HG02623 (cell line): ENCODE data around the gene BTBD9.

Experiments
- ATAC-seq: cut with Tn5 transposase; IDR thresholded peaks from one replicate; pipeline ENCODE4 v1.9.1; 2021; ENCODE audit warnings: moderate library complexity; ENCODE audit not compliant: unreplicated experiment

Gene BTBD9

DNA sequence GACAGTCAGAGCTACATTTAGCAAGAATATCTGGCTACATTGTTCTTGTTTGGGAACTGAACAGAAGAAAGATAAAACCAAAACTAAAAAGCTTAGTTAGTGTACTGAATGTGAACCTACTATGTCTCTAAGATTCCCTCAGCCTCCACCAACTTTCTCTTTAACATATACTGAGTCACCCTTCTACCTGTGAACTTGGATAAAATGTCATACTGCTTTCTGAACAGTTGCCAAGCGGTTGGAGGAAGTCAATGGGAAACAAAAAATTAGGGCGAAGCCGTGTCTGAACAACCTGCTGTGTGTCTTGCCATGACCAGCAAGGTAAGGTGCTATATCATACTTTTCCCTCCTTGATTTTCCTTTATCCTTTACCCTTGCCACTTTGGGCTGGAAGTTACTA, 243.5 kb downstream of the BTBD9 start:
- no peak for ATAC-seq

DNA sequence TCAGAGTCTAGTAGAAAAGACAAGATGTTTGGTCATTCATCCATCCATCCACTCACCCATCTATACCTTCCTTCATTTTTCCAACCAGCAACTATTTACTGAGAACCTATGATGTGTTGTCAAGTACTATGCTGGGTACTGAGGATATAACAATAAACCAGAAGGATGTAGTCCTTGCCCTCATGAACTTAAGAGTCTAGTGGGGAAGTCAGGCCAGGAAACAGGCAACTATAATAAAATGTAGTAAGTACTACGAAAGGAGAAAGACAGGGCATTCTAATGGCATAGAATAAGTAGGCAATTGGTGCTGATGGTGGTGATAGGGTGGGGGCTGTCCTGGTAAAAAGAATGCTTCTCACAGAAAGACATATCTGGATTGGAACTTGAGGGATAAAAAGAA, 245.7 kb downstream of the BTBD9 start:
- no peak for ATAC-seq

DNA sequence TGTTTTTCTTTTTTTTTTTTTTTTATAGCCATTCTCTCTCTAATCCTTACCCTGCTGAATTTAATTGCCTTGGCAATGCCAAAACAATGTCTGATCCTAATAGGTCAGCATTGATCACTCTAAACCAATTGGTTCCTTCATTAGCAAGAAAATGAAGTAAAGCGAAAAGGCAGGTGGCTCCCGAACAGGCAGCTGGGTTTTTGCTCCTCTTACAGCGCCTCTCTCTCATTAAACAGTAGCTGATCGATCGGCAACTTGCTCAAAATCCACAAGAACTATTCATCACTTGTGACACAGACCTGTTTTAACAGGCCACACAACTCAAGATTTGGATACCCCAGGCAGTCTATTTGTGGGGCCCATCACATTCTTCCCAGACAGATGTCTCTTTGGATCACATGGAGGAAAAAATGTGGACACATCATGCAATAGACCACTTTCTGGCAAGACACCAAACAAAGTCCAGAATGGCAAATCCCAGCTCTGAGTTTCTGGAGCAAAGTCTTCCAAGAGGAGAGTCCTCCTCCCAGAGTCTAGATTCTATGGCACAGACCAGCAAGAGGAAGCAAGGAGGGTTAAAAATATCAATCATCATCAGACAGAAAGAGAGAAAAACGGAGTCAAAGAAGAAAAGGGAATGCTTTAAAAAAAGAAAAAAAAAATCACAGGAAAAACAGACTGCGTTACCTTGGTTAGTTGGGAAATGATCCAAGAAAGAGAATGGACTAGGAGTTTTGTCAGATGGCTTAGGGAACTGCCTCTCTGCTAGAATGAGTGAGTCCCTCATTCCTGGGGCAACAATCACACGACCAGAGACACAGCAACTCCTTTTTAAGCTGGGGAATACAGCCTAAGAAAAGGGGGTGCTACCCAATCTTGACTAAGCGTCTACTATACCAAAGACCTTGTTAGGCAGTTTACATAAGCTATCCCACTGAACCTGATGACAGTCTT, 247.8 kb downstream of the BTBD9 start:
- no peak for ATAC-seq

DNA sequence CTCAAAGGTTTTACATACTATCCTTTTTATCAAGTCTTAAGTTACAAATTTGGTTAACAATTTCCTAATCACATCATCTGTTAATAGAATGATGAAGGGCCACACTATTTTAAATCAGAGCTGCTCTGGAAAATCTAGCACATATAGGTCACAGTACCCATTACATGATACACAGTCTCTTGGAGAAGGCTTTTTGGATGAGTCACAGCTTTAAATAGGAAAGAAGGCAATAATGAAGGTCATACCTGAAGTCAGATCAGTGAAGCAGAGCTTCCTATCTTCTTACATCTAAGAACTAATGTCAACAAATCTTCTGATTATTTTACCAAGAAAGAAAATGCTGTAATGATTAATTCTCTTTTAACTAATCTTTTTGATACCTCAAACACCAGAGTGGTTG, 248.5 kb downstream of the BTBD9 start:
- ATAC-seq = no peak

DNA sequence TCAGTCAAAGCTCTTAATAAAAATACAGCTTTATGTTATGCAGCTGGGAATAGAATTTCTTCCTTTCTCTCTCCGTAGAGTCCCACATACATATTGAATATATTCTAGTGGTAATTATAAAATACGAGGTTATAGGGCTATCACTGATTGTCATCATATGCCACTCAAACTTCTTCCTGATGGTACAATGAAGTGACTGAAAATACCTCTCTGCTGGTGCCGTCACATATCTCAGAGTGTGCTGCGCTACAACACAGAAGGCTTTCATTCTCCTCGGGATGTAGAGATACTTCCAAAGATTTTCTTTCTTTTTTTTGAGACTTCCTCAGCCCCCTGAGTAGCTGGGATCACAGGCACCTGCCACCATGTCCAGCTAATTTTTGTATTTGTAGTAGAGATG, 249.9 kb downstream of the BTBD9 start:
- ATAC-seq = no peak

DNA sequence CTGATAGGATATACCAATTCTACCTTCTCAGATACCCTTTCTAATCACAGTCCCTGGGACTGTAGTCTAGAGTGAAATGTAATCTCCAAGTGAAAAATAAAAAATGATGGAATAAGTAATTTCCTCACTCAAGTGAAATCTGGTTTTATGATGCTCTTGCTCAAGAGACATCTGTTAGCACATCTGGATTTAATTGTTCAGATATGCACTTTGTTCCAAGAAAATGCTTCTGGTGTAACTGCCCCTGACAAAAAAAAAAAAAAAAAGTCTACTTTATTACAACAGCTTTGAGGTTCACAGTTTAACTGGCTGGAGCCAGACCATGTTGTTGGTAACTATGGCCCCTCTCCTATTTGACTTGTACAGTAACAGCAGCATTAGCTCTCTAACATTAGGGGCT, 251.8 kb downstream of the BTBD9 start:
- no peak for ATAC-seq

DNA sequence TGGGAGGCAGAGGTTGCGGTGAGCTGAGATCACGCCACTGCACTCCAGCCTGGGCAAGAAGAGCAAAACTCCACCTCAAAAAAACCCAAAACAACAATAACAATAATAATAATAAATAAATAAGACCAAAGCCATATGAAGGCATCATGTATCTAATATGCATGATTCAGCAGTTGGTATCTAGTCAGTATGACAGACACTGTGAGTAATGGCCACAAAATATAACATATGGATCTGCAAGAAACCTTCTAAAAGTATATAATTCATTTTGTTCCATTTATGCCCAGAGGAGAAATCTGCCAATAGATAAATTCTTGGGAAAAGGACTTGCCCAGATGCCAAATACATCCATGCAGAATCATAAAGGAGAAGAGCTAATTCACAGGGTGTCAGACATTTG, 252.3 kb downstream of the BTBD9 start:
- ATAC-seq = no peak

DNA sequence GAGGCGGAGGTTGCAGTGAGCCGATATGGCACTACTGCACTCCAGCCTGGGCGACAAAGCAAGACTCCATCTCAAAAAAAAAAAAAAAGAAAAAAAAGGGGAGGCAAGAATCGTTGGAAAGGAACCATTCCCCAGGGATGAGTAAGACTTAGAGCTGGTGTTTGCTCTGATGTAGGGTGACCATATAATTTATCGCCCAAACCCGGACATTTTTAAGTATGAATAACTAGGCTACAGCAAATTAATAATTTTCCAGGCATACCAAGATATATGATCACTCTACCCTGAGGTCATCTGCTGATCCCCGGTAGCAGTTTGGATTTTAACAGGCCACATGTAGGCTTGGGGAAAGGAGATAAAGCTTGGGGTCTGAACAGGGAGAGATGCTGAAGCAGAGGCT, 260.9 kb downstream of the BTBD9 start:
- ATAC-seq = no peak

DNA sequence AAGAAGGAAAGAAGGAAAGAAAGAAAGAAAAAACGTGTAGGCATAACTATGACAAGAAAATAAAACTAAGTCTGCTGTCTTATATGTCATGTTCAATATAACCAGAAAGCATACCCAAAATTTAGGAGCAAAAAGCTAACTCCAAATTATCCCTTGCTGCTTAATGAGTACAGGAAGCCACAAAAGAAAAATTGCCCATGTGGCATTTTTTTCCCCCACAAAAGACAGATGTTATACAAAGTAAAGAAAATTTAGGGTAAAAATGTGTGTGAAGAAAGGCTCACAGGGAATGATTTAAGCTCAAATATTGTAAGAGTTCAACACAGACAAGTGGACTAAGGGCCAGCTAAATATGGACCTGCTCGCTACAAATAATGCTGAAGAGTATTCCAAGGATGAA, 263.8 kb downstream of the BTBD9 start:
- ATAC-seq = no peak

DNA sequence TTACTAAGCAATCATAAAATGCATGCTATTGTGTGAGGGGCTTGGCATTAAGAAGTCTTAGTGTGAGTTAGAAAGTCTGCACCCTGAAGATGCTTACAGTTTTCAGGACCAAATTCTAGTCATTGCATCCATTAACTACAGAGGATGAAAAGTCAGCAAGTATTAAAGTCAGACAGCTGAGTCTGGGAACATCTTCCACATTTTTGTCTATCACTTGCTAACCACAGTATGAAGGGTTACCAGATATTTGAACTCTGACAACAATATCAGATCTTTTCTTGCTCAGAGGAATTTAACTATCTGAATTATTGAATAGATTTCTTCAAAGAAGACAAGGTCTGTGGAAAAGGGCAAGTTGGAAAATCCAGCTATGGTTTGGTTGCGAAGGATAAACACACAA, 264.4 kb downstream of the BTBD9 start:
- ATAC-seq = no peak

DNA sequence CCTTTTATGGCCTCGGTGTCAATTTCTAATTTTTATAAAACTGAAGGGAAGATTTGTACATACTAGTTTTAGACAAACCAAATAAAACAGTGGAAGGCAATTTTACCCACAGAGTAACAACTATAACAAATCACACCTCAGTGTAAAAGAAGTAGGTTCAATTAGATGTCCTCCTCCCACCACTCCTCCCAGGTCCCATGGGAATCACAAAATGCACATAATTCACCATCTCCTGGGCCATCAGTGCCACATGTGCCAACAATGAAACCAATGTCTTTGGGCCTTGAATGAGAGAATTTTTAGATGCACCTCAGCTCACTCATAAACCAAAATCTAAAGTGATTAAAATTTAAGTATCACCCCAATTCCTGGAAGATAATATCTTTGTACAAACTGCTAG, 267.8 kb downstream of the BTBD9 start:
- ATAC-seq = no peak

DNA sequence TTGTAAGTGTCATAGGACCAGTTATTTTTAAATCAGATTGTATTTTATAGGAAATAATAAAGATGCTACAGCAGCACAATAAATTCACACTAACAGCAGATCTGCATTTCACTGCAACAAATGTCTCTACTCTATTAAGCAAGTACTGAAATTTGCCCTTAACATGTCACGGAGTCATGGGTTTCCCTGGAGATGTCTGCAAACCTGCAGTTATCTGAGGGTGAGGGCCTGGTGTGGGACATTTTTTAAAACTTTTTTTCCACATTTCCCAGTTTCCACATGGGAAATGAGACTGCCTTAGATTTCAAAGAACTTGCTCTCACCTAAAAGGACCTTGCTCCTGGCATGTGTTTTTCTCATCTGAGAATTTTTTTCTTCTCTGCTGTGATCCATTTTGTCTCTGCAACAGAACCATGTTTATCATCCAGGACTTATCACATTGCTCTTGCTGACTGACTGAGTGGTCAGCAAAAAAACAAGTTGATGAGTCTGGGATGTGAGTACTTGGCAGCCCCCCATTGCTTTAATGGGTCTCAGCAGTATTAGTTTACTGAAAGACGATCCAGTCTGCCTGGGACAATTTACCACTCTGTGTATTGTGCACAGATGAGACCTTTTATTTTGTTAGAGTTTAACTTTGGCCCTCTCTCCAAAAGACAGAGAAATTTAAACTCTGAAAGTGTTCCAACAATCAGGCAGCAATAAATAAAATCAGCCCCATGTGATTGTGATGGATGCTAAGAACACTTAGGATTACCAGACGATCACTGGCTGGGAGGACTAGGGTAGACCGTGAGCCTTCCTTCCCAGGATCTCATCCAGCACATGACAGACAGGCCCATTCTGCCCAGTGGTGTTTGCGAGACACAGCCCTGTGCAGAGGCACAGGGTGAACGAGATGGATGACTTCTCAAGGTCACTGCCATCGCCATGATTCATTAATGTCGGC, 268.8 kb downstream of the BTBD9 start:
- ATAC-seq = no peak

DNA sequence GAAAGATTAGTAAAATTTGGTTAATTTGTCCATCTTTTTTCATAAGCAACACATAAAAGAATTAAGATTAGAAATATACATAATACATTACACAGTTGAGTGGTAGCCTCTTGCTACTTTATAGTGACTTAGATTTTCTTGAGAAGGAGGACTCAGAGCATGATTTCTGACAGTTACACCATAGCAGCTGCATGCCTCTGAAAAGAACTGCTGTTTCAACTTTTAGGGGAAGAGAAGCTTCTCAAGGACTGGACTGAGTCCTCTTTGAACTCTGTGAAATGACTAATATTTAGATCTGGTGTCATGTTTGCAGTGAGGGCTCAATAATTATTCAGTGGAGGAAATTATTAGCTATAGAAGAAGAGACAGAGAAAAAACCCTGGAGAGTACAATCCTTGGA, 272.5 kb downstream of the BTBD9 start:
- ATAC-seq = no peak

DNA sequence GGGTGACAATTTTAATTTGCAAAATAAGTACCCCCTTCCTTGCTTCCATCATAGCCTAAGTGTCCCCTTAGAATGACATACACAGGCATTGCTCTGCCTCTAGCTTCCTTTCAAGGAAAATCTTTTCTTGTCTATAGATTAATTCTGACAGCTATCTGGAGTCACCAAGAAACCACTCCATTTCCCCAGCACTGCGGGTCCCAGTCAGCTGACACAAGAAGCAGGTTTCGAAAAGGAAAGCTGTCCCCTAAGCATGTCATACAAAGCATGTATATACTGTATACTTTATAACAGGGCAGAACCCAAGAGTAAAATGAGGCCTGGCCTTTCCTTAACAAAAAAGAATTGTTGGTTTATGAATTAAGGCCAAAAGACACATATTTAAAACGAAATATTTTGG, 273.5 kb downstream of the BTBD9 start:
- ATAC-seq = no peak

DNA sequence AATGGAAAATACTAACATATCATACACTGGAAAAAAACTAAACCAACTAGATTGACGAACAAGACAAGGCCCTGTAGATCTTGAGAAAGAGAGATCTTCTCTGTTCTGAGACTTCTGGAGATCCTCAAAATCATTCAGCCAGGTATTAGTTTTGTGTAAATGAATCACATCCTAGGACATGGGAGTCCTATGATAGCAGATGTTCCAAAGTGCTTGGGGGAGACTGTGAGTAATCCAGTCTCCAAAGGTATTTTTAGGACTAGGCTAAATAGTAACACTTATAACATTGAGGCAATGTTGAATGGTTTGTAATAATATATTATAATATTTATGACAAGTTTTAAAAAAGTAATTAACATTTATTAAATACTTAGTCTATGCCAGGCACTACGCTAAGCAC, 275.0 kb downstream of the BTBD9 start:
- no peak for ATAC-seq

DNA sequence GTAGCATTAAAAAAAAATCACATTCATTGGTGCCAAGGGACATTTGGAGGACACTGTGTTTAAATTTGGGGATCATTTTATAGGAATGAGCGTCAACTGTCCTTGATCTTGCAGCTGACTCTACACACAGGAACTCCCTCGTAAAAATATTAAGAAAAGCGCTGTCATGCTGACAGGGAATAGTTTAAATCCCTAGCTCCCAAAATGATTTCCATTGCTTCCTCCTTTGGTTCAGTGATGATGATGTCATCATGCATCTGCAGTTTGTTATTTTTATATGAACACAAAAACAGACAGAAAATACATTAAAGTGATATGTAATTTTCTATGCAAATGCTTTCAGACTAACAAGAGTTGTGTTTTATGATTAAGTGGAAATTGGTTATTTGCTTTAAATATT, 275.6 kb downstream of the BTBD9 start:
- ATAC-seq = no peak

DNA sequence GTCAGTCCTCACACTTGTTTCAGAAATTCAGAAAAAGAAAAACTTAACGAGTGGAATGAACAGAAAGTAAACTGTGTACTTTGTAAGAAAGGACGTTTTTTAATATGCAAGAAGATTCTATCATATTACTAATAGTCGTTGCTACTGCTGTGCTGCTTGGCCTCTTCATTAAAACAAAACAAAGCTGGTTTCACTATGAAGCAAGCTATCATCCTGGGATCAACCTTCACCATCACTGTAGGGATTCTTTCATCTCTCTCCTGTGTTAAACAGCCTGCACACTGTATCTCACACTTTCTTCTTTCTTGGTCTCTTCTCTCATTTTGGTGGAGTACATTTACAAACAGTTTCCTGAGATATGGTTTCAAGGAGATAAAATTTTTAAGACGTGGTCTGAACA, 284.2 kb downstream of the BTBD9 start:
- ATAC-seq = no peak

DNA sequence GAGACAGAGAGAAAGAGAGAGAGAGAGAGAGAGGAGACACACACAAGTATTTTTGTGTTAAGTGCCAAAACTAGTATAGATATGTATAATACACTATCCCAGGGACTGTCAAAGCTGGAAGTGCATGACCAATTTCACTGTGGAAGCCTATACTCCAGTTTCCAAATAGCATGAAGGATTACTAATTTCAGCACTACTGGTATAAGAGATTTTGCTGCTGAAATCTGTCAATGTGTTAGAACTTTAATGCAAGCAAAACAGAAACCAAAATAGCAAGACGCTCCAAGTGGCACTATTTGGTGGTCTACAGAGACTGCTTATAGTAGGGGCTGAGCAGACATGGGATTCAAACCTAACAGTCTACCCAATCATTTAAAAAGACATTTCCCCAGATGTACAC, 284.8 kb downstream of the BTBD9 start:
- no peak for ATAC-seq

DNA sequence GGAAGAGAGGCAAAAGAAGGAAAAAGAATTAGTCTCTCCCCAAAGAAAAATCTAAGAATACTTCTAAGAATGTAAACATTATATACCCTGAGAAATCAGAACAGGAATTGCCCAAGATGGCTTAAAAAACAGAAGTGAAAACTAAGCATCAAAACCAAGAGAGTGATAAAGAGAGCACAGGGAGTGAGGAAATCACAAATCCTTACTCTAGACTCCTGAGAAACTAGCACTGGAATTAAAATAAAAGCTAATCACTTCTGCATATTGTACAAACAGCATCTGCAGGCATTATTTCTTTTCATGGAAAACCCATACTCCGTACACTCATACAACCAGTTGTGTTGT, 285.7 kb downstream of the BTBD9 start:
- ATAC-seq = no peak

DNA sequence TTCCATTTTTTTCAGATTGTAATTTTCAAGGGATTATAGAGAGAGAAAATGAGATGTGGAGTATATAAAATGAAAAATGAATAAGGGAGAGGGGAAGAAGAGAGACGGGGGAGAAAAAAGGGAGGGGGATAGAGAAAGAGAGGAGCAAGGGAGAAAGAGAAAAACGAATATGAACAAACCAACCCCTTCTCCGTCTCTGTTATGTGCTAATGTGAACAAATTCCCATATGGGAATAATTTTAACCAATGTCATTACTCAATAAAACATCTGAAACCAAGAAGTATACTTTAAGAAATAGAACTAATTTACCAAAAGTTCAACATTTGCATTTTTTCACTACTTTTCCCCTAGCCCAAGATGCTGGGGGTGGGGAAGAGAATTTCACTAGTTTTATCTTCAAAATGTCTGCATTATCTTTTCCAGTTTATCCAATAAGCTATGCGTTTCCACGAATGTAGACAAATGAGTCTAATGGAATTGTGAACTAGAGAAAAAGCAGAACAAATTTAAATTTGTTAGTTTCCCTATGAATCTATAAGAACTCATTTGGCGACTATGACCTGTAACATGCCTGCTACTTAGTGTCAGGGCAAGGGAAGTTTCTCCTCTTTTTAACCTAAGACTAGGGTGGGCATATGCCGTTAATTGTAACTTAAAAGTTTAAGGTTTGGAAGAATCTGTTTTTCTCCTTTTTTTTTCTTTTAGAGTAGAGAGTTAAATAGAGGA, 286.3 kb downstream of the BTBD9 start:
- no peak for ATAC-seq

DNA sequence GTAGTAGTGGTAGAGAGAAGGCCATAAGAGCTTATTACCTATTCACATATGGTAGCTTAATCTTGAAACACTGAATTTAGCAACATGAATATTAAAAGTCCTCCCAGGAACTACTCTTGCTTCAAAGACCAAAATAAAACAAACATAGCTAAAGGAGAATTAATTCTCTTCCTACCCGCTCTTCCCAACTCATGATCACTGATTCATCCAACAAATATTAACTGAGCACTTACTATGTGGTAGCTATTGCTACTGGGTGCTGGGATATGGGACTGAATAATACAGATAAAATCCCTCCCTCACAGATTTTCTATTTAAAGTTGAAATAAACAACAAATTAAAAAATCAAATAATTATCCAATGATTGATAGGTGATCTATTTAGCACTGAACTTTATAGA, 287.1 kb downstream of the BTBD9 start:
- ATAC-seq = no peak
